Posterior cingulate gyrus (tissue), 11 donors: ENCODE results near the gene SLC35F1.
"Not testable (repeated sequence)": the region's sequence is repeated elsewhere in the genome, so short reads cannot be mapped to it uniquely, and the experiment has no call there.

Experiments
- DNase-seq, 10 donors: peaks; one replicate each; pipeline versions ENCODE4 v3.0.0 to v3.0.0-alpha.2; 2020 to 2021; ENCODE audit warnings: mixed read lengths in 3 of 10
- intact Hi-C: fragments of 100-400 bp; cut with DNase I; formaldehyde crosslinking; loops from one replicate; pipeline ENCODE4 v1.15.1; 2023

Gene SLC35F1

DNA sequence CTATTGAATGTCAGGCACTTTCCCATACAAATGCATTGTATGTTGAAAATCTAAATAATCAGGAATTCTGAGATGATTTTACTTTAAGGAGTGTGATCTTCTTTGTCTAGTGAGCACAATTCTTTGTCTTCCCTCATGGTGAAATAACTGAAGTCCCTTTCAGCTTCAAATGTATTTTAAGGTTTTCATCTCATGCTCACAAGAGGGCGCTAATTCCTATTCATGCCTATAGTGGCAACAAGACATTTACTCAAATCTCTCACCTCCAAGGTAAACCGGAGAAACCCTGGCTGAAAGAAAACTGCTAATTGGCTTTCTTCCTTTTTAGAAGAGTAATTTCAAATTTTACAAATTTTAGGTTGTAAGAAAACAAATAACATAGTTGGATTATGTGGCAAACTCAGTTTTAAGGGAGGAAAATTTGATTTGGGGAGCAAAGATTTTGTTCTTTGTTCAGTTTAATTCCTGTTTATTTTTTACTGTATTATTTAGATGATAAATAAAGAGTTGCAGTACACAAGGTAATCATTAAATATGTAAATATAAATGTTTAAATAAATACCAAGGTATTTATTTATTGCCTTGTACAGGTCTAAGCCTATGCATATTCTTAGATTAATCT, 69.1 kb downstream of the SLC35F1 start:
- intact Hi-C loops: loop anchor here (5.0 kb wide), 1 partner anchor 286 kb away; no protein-coding TSS in a partner anchor
- no peak for DNase-seq

- no peak for DNase-seq
These were observed 78.9 kb downstream of the SLC35F1 start for GRCh38 chr6:117985916-117986315.

DNA sequence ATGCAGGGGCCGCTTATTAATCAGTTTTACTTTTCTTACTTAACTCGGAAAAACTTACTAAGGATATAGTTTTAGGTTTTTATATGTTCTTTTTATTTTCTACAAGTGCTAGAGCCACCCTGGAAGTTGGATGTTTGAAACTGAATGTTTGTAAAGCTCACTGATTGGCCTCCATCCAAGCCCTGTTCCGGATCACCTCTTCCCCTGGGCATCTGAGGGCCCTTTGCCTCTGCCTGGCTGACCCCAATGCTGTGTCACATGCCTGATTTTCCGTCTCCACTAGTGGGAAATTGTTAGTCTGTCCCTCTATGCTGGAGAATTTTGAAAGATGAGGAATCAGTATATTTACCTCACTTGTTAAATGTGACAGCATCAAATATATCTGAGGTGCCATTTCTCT, 79.3 kb downstream of the SLC35F1 start:
- no peak for DNase-seq
- intact Hi-C loops: no loop called here

More at GRCh38 chr6:117985916-117986315, 78.9 kb downstream of the SLC35F1 start:
- intact Hi-C loops: no loop called here

DNA sequence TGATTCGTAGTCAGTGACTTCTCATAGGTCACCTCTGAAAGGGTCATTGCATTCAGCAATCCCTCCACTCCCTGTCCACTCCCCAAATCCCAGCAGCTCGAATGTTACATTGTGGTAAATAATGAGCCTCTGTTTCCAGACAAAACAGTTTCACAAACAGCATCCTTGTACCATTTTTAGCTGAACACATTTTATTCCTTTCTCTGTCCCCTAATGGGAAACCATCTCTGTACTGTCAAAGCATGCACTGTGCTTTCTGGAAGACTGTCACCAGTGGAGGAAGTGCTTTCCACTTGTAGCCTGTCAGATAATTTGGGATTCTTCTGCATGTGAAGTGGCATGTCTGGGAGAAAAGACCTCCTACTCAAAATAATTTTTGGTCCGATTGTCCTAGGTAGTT, 82.0 kb downstream of the SLC35F1 start:
- intact Hi-C loops: no loop called here
- DNase-seq: no peak

GRCh38 chr6:117990151-117990550, 83.1 kb downstream of the SLC35F1 start:
- intact Hi-C loops: no loop called here
- DNase-seq: no peak

DNA sequence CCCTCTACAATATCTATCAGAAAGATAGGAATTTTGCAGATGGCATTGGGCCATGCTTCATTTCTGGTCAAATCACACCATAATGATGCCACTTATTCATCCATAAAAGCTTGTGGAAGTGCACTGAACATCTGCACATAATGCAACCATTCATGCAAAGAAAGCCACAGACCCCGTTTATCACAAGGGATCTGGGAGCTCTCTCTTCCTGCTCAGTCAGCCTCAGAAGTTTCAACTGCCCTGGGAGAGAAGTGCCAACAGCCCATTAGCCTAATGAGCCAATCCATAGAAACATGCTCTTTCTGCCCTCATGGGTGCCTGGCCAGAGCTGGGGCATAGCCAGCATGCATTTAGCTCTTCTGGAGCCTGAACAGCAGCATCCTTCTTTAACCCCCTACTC, 85.8 kb downstream of the SLC35F1 start:
- peak in 7 of 10 donors; percentile 17 to 86 (median 29) for DNase-seq
- intact Hi-C loops: no loop called here

- peak in 8 of 10 donors; percentile 12 to 85 (median 35) for DNase-seq
- intact Hi-C loops: no loop called here
These were observed 105.9 kb downstream of the SLC35F1 start for GRCh38 chr6:118012944-118013343.

DNA sequence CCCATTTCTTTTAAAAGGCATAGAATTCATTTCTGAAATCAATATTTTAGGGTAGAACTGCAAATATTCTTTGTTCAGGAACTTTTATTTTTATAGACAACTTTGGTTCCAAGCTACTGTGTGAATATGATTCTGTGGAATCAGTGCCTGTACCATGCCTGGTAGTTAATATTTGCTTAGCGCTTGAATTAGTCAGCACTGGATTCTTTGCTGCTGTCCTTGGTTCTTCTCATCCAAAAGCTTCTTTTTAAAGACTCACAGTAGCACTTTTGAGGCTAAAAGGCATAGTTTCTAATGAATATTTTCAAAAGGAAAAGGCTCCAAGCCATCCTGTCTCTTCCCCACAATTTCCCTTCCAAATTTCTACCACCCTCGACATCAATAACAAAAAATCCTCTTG, 109.5 kb downstream of the SLC35F1 start:
- intact Hi-C loops: no loop called here
- no peak for DNase-seq

DNA sequence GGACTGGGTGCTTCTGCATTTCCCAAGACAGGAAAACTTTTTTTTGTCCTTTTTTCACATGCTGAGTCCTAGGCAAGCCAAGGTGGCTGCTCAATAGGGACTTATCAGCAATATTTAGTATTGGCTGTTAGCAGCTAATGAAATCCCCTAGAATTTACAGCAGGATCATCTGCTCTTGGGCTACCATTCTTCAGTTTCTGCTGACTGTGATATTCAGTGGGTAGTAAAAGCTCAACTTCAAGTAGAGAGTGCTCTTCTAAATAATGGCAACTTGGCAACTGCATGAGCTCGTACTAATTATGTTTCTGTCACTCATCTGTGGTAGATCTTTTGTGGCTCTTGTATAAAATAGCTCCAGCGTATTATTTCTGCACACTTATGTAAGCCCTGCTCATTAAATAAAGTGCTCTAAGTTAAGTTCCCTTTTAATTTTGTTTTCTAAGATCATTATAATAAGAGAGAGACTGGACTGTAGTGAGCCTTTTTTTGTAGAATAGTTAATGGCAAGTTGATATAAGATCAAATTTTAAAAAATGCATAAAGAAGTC, 110.3 kb downstream of the SLC35F1 start:
- no peak for DNase-seq
- intact Hi-C loops: no loop called here

GRCh38 chr6:118023771-118024170, 116.7 kb downstream of the SLC35F1 start:
- no peak for DNase-seq
- intact Hi-C loops: no loop called here

- intact Hi-C loops: no loop called here
- DNase-seq: no peak
These were observed 122.9 kb downstream of the SLC35F1 start for GRCh38 chr6:118029967-118030366.

GRCh38 chr6:118037479-118037878, 130.4 kb downstream of the SLC35F1 start:
- intact Hi-C loops: not testable (repeated sequence)

DNA sequence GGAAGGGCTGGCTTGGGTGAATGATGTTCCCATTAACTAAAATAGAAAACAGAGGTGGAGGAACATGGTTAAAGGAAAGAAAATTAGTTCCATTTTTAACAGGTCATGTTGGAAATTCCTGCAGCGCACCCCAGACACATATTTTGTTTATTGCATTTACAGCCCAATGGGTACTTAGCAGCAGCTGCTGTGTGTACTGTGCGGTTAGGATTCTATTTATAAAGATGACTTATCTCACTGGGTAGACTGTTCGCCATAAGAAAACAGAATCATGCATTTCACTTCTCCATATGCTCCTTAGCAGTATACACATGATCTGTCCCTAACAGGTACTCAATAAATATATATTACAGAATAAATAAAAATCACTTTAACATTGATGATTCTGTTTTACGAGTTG, 135.8 kb downstream of the SLC35F1 start:
- intact Hi-C loops: no loop called here
- DNase-seq: no peak

More at GRCh38 chr6:118037479-118037878, 130.4 kb downstream of the SLC35F1 start:
- DNase-seq: not testable (repeated sequence)

DNA sequence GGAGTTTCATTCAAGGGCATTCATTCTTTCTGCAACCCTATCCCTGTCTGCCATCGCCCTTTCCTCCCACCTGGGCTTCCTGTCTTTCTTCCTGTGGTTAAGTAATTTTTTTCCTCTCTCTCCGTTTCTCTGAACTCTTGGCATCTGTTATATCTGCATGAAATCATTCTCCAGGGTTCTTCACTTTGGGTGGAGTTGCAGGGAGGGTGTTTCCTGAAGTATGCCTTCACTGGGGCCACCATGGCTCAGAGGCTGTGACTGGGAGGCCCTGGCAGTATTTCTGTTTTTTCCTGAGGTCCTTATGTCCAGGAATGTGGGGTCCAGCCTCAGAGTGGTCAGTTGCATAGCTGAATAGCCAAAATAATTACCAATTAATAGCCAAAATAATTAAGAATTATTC, 137.2 kb downstream of the SLC35F1 start:
- intact Hi-C loops: no loop called here
- no peak for DNase-seq

GRCh38 chr6:118054082-118054481, 147.0 kb downstream of the SLC35F1 start:
- no peak for DNase-seq
- intact Hi-C loops: no loop called here

DNA sequence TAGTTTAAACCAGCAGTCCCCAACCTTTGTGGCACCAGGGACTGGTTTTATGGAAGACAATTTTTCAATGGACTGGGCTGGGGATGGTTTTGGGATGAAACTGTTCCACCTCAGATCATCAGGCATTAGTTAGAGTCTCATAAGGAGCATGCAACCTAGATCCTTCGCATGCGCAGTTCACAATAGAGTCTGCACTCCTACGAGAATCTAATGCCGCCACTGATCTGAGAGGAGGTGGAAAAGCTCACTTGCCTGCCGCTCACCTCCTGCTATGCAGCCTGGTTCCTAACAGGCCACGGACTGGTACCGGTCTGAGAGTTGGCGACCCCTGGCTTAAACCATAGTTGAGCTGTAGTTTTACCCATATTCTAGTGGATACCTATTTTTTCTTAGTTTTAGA, 154.6 kb downstream of the SLC35F1 start:
- peak in 1 of 10 donors; percentile 31 for DNase-seq
- intact Hi-C loops: no loop called here

GRCh38 chr6:118080547-118080946, 173.5 kb downstream of the SLC35F1 start:
- intact Hi-C loops: no loop called here

DNA sequence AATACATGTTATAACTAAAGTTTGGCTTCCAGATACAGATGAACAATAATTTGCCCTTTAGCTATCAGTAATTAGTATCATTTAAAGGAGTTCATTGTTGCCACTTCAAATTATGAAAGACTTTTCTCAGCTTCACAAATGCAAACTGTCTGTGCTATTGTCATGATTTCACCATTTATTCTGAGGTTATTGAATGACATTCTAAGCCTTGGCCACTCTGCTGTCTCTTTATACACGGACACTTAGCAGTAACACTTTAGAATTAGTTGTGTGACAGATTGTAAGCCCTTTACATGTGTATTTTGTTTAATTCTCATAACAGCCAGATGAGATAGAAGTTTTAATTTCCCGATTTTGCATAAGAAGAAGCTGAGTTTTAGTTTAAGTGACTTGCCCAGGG, 176.6 kb downstream of the SLC35F1 start:
- intact Hi-C loops: no loop called here
- no peak for DNase-seq

More at GRCh38 chr6:118080547-118080946, 173.5 kb downstream of the SLC35F1 start:
- no peak for DNase-seq

GRCh38 chr6:118085665-118086064, 178.6 kb downstream of the SLC35F1 start:
- intact Hi-C loops: no loop called here
- no peak for DNase-seq

DNA sequence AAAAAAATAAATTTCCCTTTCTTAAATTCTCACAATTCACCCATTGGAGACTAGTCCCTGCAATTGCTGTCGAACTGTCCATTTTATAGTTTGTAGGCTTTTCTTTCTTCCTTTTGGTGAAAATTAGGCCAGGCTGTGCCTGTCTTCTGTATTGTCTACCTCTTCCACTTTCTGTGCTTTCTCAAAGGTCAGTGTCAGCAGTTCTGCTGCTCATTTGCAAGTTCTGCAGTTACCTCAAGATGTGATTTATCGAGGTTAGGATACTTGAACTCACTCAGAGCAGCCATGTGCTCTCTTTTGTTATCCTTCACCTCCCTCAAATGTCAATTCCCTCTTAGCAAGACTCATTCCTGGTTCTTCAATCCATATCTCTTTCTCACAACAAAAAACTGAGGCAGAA, 179.1 kb downstream of the SLC35F1 start:
- intact Hi-C loops: no loop called here
- no peak for DNase-seq

DNA sequence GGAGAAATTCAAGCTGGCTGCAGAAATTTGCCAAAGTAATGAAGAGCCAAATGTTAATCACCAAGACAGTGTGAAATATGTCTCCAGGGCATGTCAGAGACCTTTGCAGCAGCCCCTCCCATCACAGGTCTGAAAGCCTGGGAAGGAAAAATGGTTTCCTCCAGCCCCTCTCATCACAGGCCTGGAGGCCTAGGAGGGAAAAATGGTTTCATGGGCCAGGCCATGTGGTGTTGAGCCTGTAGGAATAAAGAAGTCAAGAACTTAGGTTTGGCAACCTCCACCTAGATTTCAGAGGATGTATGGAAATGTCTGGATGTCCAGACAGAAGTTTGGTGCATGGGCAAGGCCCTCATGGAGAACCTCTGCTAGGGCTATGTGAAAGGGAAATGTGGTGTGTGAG, 185.0 kb downstream of the SLC35F1 start:
- intact Hi-C loops: no loop called here

DNA sequence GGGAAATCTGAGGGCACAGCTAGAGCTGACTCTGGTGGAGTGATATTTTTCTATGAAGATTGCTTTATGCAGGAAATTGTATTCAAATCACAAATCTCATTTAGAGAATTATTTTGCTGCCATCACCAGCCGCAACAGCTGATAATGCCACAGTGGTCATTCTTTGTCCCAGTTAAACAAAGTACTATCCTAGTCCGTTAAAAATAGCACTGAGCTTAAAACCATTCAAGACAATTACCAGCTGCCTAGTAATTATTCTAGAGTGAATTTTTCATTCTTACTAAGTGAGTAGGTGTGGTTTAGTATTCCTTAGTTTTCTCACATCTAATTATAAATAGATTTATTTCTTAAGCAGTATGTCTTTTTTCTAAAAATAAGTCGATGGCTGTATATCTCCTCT, 190.5 kb downstream of the SLC35F1 start:
- DNase-seq: no peak
- intact Hi-C loops: no loop called here

More for the DNA sequence above, 185.0 kb downstream of the SLC35F1 start:
- DNase-seq: no peak
